NCI-H526 (cell line): ENCODE results near the gene SLCO1A2.

Experiments
- DNase-seq, 2 experiments: peaks; one replicate each; lab custom pipeline; 2025; lab: John Stamatoyannopoulos, UW

Gene SLCO1A2

DNA sequence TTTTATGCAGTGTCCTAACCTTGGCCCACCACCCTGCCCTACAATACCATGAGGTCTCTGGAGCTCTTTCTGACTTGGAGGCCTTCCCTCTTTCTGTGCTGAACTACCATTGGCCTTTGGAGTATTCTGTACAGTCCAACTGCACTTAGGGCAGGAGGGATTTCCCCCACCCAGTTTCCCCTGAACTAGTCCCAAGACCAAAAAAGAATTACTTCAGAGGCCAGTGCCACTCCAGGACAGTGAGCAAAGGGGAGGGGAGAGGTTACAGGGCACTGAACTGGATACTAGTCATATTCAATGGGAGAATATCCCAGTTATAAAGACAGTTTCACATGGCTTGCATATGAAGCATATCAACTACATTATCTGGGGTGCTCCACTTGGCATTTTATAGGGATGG lies 6.1 kb downstream of the SLCO1A2 start:
- no peak for DNase-seq

DNA sequence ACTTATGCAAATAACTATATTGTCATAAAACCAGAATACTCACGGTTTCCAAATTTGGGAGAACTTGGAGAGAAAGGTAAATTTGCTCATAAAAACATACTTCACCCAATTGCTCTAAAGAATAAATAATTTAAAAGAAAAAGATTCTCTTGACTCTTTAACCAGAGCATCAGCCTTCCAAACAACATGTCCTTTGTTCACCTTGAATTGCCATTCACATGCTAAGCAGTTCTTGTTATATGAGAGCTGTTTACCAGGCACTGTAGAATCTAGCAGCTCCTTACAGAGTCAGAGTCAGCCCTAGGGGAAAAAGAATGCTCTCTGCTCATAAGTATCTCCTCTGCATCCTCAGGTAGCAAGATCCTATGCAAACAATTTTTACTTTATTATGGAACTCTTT lies 10.2 kb downstream of the SLCO1A2 start:
- peak in 1 of 2 experiments; percentile 14 for DNase-seq

DNA sequence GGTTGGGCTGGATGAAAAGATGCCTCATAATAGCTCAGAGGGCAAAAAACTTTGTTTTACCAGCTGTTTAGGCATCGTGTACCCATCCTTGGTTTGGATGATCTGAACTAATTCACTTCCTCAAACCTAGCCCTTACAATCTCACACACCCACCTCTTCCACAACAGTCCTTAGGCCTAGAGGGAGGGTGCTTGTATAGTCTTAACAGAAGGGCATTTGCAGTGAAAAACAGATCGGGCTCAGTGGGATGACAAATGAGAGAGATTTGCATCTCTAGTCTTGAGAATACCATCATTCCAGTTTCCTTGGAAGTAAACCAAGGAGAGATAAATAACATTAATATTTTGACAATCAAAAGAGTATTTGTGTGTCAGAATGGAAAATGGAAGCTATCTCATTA lies 11.0 kb downstream of the SLCO1A2 start:
- DNase-seq = no peak

DNA sequence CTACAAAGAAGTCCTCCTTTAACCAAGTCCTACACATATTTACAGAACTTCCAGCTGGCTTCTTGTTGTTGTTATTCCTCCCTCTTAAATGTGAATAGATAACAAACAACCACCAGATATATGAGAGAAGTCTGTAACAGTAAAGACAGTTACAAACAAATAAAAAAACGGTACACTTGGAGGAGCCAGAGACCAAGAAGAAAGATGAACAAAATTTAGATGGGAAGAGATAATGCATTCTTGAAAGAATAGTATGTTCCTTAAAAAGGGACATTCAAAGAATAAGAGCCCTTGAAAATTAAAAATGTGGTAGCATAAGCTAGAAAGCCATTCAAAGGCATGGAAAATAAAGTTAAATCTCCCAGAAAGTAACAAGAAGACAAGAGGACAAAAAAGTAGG lies 25.9 kb downstream of the SLCO1A2 start:
- DNase-seq = no peak

DNA sequence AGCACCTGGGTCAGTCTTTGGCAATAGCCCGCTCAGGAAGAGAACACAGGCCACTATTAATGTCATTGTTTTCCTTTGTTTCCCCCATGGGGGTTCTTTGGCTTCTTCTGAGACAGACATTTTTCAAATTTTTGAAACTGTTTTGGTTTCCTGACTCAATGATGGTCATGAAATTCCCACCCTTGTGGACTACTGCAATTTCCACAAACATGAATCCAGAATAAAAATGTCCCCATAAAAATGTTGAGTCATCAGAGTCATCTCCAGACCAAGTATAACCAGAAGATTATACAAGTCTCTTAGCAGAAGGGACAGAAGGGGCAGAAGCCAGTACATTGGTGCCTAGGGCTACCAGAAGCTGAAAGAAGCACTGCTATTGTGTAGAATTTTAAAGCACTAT lies 29.1 kb downstream of the SLCO1A2 start:
- no peak for DNase-seq

DNA sequence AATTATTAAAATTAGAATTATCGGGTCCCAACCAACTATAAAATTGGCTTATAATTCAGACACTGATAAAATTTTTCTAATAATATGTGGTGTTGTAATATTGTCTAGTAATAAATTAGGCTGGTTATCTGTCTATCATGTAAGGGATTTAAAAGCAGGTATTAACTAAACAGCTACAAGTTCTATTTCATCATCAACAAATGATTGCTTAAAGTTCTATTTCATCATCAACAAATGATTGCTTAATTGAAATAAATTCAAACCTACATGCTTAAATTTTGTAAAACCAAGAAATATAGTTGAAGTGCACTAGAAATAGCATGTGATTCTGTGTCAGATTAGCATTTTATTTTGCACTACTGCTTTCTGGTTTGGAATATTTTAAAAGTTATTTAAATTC lies 34.1 kb downstream of the SLCO1A2 start:
- DNase-seq = no peak

DNA sequence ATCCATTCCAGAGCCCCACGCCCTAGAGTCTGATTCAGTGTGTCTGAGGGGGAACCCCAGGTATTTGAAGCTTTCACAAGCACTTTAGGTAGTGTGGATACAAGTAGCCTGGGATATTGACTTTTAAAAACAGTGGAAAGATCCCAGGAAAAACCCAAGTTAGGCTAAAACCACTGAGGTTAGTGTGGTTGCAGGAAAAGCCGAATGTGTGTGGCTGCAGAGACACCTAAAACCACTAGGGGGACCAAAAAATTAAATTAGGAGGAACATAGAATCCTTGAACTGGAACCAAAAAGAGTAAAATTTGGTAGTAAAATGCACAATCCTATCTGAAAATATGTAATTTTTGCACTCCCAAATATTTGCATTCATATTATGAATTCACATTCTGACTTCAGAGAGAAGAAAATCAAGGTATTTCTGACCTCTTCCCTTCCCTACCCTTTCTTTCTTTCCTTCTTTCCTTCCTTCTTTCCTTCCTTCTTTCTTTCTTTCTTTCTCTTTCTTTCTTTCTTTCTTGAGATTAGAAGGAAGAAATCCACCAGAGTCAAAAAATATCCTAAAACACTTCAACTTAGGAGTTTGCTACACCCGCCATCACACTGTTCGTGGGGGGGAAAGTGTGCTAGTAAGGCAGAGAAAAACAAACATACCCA lies 37.8 kb downstream of the SLCO1A2 start:
- DNase-seq = peak in 1 of 2 experiments; percentile 15

DNA sequence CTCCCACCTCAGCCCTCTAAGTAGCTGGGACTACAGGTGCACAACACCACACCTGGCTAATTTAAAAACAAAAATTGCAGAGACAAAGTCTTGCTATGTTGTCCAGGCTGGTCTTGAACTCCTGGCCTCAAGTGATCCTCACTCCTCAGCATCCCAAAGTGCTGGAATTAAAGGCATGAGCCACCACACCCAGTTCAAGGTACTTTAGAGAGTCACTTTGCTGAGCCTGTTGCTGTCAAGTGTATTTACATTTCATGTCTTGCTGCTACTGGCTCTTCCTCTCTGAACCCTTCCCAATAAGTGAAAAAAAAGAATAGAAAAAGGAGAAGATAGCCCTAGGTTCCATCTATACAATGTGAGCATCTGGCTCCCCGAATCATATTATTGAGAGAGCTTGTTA lies 38.4 kb downstream of the SLCO1A2 start:
- no peak for DNase-seq

DNA sequence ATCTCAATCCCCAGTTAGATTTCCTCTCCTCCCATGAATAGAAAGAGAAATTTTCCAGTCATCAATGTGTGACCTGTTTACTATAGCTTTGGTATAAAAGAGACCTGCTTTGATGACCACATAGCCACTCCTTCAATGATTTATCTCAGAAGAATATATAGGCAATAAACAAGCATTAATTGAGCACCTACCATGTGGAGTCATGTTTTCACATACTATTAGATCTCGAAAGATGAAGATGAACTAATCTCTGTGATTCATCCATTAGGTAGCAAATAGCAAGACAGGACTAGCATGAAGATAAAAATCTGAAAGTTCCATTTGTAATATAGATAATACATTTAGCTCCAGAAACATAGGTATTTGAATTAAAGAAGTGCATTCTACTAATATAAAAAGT lies 40.5 kb downstream of the SLCO1A2 start:
- DNase-seq = no peak

DNA sequence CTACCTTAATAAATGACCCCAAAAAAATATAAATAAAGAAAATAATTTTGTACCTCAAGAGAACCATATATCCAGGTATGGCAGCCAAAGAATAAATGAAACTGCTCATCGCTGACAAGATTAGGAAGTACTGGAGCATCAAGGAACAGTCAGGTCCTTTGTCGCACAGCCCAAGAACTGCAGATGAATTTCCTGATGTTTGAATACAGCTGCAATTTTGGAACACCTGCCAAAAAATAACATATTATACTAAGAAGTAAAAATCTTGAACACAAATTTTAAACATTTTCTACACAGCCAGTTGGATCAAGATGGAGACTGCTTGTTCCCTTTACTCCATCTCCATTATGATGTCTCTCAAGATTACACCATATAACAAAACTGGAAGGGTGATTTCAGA lies 42.6 kb downstream of the SLCO1A2 start:
- no peak for DNase-seq

DNA sequence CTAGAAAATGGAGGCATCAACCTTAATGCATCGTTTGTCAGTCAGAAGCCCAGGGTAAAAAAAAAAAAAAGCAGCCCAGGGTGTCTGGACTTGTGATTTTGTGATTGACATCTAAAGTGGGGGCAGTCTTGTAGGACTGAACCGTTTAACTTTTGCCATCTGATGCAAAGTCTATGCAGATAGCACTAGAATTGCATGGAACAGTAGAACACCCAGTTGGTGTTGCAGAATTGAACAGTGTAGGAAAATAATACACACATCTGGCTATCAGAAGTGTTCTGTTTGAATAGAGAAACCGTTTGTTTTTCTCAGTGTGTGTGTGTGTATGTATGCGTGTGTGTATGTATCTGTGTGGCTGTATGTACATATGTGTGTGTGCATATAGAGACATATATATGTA lies 45.0 kb downstream of the SLCO1A2 start:
- DNase-seq = no peak

DNA sequence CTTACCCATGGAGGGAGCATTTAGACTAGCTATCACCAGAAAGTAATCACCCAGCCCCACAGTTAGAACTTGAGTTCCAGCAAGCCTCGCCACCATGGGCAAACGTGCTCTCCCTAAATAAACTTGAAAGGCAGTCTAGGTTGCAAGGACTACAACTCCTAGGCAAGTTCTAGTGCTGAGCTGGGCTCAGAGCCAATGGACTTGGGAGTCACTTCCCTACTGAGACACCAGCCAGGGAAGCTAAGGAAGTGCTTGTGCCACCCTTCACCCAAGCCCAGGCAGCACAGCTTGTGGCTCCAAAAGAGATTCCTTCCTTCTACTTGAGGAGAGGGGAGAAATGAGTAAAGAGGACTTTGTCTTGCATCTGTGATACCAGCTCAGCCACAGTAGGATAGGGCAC lies 57.9 kb downstream of the SLCO1A2 start:
- no peak for DNase-seq

DNA sequence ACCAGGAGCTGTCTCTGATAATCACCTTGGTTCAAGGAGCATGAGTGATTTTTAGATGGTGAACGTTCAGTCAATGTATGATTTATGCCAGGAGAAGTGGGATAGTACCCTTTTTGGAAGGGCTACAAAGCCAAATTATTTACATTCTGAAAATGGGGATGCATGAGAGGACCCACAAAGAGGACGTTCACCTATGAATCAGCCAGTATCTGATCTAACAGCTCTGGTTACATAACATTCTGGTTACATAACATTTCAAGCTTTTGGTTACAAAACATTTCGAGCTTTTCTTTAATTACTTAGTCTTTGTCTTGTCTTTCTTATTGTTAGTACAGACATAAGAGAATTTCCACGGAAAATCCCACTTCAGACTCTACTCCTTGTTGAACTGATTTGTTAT lies 68.8 kb downstream of the SLCO1A2 start:
- DNase-seq = no peak

DNA sequence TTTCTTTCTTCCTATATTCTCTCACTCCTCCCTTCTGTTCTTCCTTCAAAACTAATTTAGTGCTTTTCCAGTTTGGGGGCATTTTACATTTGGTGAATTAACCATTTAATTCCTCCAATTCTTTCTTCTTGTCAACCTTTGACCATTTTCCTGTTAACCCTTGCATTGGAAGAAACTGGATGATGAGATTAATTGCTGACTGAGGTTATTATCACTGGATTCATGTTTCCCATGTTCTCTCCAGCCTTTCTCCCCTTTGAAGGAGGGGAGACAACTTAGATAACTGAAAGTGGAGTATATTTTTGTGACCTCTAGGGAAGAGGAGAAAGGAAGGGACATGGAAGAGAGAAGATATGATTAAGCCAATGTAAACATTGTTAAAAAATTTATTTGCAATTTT lies 70.5 kb downstream of the SLCO1A2 start:
- no peak for DNase-seq

DNA sequence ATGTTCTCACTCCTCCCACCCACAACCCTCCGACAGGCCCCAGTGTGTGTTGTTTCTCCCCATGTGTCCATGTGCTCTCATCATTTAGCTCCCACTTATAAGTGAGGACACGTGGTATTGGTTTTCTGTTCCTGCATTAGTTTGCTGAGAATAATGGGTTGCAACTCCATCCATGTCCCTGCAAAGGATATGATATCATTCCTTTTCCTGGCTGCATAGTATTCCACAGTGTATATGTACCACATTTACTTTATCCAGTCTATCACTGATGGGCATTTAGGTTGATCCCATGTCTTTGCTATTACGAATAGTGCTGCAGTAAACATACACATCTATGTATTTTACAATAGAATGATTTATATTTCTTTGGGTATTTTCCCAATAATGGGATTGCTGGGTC lies 77.5 kb downstream of the SLCO1A2 start:
- no peak for DNase-seq

DNA sequence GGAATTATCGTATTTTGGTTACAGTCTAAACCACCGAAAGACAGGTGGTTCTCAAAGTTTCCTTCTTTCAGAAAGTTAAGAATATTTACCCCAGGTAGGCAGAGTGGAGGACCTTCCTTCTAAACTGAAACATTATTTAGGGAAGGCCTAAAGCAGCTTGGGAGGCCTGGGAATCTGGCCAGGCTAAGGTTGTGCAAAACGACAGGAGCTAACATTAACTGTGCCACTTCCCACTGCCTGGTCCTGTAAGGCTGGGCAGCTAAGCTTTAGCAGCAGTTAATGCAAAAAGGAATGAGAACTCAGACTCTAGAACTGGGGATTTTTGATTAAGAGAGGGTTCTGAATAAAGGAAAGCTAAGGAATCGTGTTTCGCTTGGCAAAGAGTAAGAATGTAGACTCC lies 82.6 kb downstream of the SLCO1A2 start:
- no peak for DNase-seq

DNA sequence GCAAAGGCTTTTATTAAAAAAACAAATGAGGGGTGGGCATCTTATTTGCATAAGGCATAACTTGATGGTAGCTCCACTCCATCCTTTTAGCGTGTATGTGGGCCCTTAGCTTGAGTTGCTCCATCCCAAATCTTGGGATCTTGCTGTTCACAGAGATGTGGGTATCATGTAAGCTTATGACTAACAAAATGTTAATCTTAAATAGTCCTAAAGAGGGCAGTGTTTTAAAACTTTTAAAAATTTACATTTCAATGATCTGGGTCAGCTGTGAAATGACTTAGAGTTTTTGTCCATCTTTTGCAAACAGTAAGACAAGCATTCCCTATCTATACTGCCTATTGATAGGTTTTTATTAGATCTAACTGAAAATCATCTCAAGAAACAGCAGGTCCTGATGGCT lies 86.0 kb downstream of the SLCO1A2 start:
- peak; percentile 38 to 40 for DNase-seq

DNA sequence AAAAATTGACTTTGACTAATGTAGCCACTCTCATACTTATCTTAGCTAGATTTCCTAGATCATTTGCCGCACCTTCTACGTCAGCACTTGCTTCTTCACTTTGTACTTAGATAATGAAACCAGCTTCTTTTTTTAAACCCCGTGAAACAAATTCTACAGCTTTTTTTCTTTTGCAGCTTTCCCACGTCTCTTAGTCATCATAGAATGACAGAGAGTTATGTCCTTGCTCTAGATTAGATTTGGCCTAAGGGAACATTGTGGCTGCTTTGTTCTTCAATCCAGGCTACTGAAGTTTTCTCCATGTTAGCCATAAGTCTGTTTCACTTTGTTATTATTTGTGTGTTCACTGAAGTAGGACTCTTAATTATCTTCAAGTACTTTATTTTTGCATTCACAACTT lies 94.9 kb downstream of the SLCO1A2 start:
- DNase-seq = no peak

DNA sequence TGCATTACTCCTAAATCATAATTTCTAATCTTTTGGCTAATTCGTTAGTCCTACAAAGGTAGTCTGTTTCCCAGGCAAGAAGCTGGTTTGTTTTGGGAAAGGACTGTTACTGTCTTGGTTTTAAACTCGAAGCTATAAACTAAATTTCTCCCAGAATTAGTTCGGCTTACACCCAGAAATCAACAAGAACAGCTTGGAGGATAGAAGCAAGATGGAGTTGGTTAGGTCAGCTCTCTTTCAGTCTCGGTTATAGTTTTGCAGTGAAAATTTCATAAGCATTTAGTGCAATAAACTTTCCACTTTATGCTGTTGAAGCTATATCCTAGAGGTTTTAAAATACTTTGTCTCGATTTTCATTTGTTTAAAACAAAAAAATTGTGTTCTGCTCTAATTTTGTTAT lies 100.3 kb downstream of the SLCO1A2 start:
- no peak for DNase-seq

DNA sequence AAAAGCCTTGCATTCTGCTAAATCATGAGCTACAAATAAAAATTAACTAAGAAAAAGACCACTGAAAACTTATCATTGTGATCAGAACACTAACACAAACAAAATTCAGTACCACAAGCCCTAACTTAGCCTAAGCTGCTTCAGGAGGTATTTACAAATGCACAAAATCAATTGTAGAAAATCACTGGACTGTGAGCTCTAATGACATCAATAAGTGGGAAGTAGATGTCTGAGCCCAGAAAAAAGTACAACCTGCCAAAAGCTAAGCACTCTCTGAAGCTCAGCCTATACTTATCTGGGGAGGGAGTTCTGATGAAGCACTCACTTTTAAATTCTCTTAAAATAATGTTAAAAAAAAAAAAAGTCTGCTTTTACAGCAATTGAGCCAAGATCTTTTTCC lies 110.8 kb downstream of the SLCO1A2 start:
- no peak for DNase-seq

DNA sequence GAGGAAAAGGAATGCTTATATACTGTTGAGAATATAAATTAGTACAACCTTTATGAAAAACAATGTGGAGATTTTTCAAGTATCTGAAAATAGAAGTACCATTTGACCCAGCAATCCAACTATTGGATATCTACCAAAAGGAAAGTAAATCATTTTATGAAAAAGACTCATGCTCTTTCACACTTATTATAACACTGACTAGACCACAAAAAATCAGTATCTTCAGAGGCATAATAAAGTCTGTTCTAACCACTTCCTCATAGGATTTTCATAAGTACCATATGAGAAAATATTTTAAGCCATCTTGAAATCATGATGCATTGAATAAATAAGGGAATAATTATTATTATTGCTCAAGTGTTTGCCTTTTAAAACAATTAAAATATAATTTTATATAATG lies 112.9 kb downstream of the SLCO1A2 start:
- no peak for DNase-seq

DNA sequence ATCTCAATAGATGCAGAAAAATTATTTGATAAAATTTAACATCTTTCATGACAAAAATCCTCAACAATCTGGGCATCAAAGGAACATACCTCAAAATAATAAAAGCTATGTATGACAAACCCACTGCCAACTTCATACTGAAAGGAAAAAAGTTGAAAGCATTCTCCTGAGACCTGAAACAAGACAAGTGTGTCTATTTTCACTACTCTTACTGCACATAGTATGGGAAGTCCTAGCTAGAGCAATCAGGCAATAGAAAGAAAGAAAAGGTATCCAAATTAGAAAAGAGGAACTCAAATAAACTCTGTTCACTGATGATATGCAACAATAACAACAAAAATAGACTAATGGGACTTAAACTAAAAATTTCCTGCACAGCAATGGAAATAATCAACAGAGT lies 113.6 kb downstream of the SLCO1A2 start:
- DNase-seq = no peak

DNA sequence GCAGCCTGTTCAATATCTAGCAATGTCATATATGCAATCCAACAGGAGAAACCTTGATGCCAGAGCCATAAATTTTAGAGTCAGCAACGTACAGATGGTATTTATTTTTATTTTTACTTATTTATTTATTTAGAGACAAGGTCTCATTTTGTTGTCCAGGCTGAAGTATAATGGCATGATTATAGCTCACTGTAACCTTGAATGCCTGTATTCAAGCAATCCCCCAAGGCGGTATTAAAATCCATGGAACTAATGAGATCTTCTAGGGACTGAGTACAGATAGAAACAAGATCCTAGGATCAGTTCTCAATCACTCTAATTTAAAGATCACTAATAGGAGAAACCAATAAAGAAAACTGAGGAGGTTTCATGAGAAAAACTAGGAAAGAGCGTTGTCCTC lies 114.5 kb downstream of the SLCO1A2 start:
- DNase-seq = no peak

DNA sequence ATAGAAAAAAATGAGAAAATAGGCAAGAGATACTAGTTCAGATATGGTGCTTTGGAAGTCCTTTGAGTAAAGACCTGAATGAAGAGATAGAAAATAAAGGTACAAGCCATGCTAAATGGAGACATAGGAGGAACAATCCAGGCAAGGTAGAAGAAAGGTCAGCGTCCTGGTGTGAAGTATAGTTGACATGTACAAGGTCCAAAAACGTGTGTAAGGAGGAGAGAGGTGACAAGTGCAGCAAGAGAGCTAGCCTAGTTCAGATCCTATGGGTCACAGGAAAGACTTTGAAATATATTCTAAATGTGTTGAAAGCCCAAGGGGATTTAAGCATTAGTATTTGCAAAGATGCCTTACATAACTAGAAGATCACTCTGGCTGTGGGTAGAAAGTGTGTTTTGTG lies 115.5 kb downstream of the SLCO1A2 start:
- no peak for DNase-seq
